GM13976 (cell line): ENCODE measurements around the gene PRKG1.
A peak's percentile ranks its signal among the peaks of the same experiment; 100 is the strongest.

Source experiments
- DNase-seq: peaks from one replicate; pipeline ENCODE4 v3.0.0; 2012; ENCODE audit warnings: low spot score
- in situ Hi-C: fragments of 300-500 bp; cut with MboI; formaldehyde crosslinking; loops from one replicate; pipeline ENCODE4 v1.12.0; 2022; ENCODE audit warnings: low sequenced_read_pairs, mixed read lengths, inconsistent platforms; ENCODE audit not compliant: unreplicated experiment
- TF ChIP-seq, protein P1 (sequence below): IDR thresholded peaks from 2 replicates; pipeline ENCODE4 v1.5.1; 2012; ENCODE audit warnings: borderline replicate concordance, mild to moderate bottlenecking; ENCODE audit not compliant: insufficient read depth; ENCODE audit errors: extremely low read depth, missing control alignments, control extremely low read depth

PRKG1 gene

DNA sequence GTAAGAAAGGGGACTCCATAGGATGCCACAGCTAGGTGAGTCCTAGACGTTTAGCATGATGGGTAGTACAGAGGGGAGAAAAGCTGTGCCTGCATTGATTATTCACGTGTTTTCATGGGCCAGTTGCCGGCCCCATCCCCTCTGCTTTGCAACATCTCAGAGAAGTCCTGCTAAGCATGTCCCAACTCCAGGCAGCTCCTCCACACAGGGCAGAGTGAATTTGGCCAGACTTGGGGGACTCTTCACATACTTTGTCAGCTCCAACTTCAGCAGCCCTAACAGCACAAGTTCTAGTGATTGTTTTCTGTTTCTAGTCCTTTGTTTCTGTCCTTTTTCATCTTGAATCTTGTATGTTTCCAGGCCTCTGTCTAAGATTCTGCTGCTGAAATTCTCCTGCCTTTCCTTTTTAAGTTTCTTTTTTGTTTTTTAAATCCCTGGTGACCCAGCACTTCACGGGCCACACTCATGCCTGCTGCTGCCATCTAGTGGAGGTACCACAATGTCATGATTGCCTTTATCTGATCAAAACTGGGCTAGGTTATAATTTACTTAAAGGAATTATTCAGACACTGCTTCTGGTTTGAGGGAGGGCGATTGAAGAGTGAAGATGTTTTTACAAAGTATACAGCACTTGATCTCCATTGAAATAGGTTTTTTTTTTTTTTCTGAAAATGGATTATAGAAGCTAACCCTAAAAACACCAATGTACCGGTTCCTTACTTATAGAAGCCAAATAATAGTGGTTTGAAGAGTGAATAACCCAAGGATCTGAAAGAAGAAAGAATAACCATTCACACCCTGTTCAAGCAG is 348.2 kb downstream of the PRKG1 start:
- TF ChIP-seq, protein P1, sequence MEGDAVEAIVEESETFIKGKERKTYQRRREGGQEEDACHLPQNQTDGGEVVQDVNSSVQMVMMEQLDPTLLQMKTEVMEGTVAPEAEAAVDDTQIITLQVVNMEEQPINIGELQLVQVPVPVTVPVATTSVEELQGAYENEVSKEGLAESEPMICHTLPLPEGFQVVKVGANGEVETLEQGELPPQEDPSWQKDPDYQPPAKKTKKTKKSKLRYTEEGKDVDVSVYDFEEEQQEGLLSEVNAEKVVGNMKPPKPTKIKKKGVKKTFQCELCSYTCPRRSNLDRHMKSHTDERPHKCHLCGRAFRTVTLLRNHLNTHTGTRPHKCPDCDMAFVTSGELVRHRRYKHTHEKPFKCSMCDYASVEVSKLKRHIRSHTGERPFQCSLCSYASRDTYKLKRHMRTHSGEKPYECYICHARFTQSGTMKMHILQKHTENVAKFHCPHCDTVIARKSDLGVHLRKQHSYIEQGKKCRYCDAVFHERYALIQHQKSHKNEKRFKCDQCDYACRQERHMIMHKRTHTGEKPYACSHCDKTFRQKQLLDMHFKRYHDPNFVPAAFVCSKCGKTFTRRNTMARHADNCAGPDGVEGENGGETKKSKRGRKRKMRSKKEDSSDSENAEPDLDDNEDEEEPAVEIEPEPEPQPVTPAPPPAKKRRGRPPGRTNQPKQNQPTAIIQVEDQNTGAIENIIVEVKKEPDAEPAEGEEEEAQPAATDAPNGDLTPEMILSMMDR: peak; percentile 63
- in situ Hi-C loops: loop anchor here (25.0 kb wide), 1 partner anchor 540 kb away; no protein-coding TSS in a partner anchor
- peak; percentile 20 for DNase-seq

GRCh38 chr10:51423121-51423452 is 348.8 kb downstream of the PRKG1 start:
- TF ChIP-seq, protein P1: no peak
- in situ Hi-C loops: loop anchor here (25.0 kb wide), 1 partner anchor 539 kb away; no protein-coding TSS in a partner anchor
- no peak for DNase-seq

DNA sequence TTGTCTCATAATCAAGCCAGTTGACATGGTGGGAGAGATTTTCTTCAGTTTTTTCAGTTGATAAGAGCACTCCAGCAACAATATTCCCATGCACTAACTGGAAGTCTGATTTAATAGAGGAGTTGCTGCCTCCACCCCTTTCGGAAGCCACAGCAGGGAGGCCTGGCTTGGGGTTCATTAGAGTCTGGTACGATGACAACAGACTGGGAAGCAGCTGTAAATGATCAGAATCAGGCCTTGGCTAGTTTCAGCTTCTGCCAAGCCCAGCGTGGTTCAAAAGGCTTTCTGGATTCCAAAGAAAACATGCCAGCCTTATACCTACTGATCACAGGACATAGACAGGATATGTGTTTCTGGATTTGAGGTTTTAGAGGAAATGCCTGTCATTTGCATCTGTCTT is 351.1 kb downstream of the PRKG1 start:
- DNase-seq: no peak
- TF ChIP-seq, protein P1: no peak
- in situ Hi-C loops: no loop called here

DNA sequence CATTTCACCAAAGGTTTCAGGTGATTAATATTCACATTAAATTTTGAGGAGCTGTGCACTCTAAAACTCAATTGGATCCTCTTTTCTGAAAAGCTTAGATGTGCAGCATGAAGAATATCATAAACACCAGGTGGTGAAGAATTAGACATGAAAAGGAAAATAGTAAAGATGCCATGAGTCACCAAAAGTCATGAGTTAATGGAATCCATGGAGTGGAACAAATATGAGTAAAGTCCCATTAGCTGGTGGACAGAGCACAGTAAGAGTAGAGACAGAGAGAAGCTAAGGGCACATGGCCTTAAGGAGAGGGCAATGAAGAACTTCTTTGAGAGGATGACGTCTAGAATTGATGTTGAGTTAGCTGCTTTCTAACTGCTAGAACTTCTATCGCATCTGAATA is 353.5 kb downstream of the PRKG1 start:
- in situ Hi-C loops: no loop called here
- TF ChIP-seq, protein P1: no peak
- DNase-seq: no peak

DNA sequence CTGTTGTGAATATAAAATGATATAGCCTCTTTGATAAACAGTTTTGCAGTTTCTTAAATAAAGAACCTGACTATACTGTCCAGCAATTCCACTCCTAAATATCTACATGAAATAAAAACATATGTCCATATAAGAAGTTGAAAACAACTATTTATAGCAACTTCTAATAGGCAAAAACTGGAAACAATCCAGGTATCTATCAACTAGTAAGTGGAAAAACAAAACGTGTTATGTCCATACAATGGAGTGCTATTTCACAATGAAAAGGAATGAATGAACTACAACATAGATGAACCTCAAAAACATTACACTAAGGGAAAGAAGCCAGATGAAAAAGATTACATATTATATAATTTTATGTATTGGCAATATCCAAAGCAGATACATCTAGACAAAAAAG is 356.2 kb downstream of the PRKG1 start:
- in situ Hi-C loops: no loop called here
- TF ChIP-seq, protein P1: no peak
- no peak for DNase-seq

- in situ Hi-C loops: no loop called here
- TF ChIP-seq, protein P1: no peak
- no peak for DNase-seq
Observed at GRCh38 chr10:51433949-51434475, 359.7 kb downstream of the PRKG1 start.

DNA sequence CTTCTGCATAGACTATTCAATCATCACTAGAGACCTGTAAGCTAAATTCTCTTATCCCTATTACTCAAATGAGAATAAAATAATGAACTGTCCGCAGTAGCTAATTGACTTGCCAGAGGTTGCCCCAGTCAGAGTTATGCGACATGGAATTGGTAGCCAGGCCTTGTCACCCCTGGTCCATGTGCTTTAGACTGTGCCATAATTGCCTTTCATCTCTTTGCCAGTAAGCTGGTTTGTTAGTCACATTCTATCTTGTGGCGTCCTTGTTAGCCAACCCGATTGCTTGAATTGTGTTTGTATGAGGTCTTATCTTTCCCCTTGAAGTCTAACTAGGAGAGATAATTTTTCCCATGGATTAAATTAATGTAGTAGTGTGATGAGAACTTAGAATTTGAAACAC is 362.5 kb downstream of the PRKG1 start:
- TF ChIP-seq, protein P1: no peak
- DNase-seq: no peak
- in situ Hi-C loops: no loop called here
